Activated CD4-positive, alpha-beta T cell treated with anti-CD3 and anti-CD28 coated beads for 36 hours (primary cell): ENCODE data around the gene DDX25. TPM values are rescaled to one million over a fixed set of nuclear protein-coding genes. Genes with fewer than 3 reads are reported as not detected.

Experiments used
- ATAC-seq: fragments of 200-7000 bp; cut with Tn5 transposase; one replicate; pipeline ENCODE4 v1.10.0; 2021; ENCODE audit warnings: mild to moderate bottlenecking, moderate library complexity
- CTCF ChIA-PET: fragments of 350-600 bp; sonication (Branson Sonifier 250); formaldehyde crosslinking; loops from one replicate; lab custom pipeline; 2021; ENCODE audit warnings: antibody characterized with exemption; lab: Charles Lee
- POLR2A ChIA-PET: fragments of 350-600 bp; sonication (Branson Sonifier 250); formaldehyde crosslinking; loops from one replicate; lab custom pipeline; 2021; ENCODE audit warnings: antibody characterized with exemption, inconsistent platforms; lab: Charles Lee
- DNase-seq: peaks from one replicate; pipeline ENCODE4 v3.0.0-alpha.2; 2020
- H3K27ac Mint-ChIP-seq: one replicate; pipeline ENCODE4 v1.8.0; 2021; ENCODE audit warnings: mixed read lengths
- H3K27me3 Mint-ChIP-seq: one replicate; pipeline ENCODE4 v1.8.0; 2021; ENCODE audit warnings: mixed read lengths
- H3K36me3 Mint-ChIP-seq: one replicate; pipeline ENCODE4 v1.8.0; 2021; ENCODE audit warnings: low read depth, mixed read lengths
- H3K4me1 Mint-ChIP-seq: one replicate; pipeline ENCODE4 v1.8.0; 2021; ENCODE audit warnings: mixed read lengths
- H3K4me3 Mint-ChIP-seq: one replicate; pipeline ENCODE4 v1.8.0; 2021; ENCODE audit warnings: mild to moderate bottlenecking, moderate library complexity, mixed read lengths
- H3K9me3 Mint-ChIP-seq: one replicate; pipeline ENCODE4 v1.8.0; 2021; ENCODE audit warnings: low read depth, mixed read lengths
- intact Hi-C, 2 experiments: fragments of 100-400 bp; cut with DNase I in 1 of 2; cut with micrococcal nuclease in 1 of 2; formaldehyde crosslinking; loops; one replicate each; pipeline versions ENCODE4 v1.14.2 to v1.15.1; 2022 to 2024; cut with DNase I, micrococcal nuclease
- total RNA-seq, 2 experiments: library from RNA; stranded (reverse); gene quantifications; one replicate each; pipeline ENCODE4 v1.2.3, GENCODE V29; 2021

Gene DDX25
- total RNA-seq, 2 experiments from 2014 or later = not detected

- H3K27me3 Mint-ChIP-seq = peaks cover 4% of the 10 kb centered on the region
- H3K4me1 Mint-ChIP-seq = peaks cover 1% of the 10 kb centered on the region
- ATAC-seq = no peak
- DNase-seq = no peak
- no peaks in the 10 kb centered on the region for H3K9me3 Mint-ChIP-seq
- ChIA-PET POLR2A (no interaction called here), CTCF (interaction anchor here (1.0 kb wide), 1 partner anchor 254 kb away, joined by 5 read pairs; no protein-coding TSS in a partner anchor)
- no peak overlapping the region for H3K27ac Mint-ChIP-seq
- intact Hi-C loops = no loop called here
- no peaks in the 10 kb centered on the region for H3K36me3 Mint-ChIP-seq
- no peak overlapping the region for H3K4me3 Mint-ChIP-seq
These were observed 48.3 kb downstream of the DDX25 start for GRCh38 chr11:125952559-125952958.

GRCh38 chr11:125952973-125953372 is 48.7 kb downstream of the DDX25 start:
- Mint-ChIP-seq H3K27me3 (peaks cover 4% of the 10 kb centered on the region), H3K4me1 (peaks cover 6% of the 10 kb centered on the region), H3K36me3 (no peaks in the 10 kb centered on the region), H3K4me3 (no peak overlapping the region), H3K27ac (no peak overlapping the region), H3K9me3 (no peaks in the 10 kb centered on the region)
- DNase-seq (no peak), ATAC-seq (no peak)
- ChIA-PET CTCF (no interaction called here), POLR2A (no interaction called here)
- intact Hi-C loops = no loop called here

- H3K27me3 Mint-ChIP-seq = peaks cover 4% of the 10 kb centered on the region
- no peak overlapping the region for H3K4me3 Mint-ChIP-seq
- no peak for ATAC-seq
- no peaks in the 10 kb centered on the region for H3K9me3 Mint-ChIP-seq
- no peak for DNase-seq
- H3K4me1 Mint-ChIP-seq = peaks cover 6% of the 10 kb centered on the region
- no peak overlapping the region for H3K27ac Mint-ChIP-seq
- intact Hi-C loops = no loop called here
- no peaks in the 10 kb centered on the region for H3K36me3 Mint-ChIP-seq
- POLR2A ChIA-PET = no interaction called here
- CTCF ChIA-PET = no interaction called here
These were observed 49.2 kb downstream of the DDX25 start for GRCh38 chr11:125953401-125953935.

- ATAC-seq (no peak), DNase-seq (no peak)
- POLR2A ChIA-PET = no interaction called here
- Mint-ChIP-seq H3K27me3 (peaks cover 4% of the 10 kb centered on the region), H3K4me3 (no peak overlapping the region), H3K9me3 (no peaks in the 10 kb centered on the region), H3K36me3 (no peaks in the 10 kb centered on the region), H3K27ac (no peak overlapping the region), H3K4me1 (peaks cover 6% of the 10 kb centered on the region)
- CTCF ChIA-PET = no interaction called here
- intact Hi-C loops = no loop called here
These were observed 50.0 kb downstream of the DDX25 start for GRCh38 chr11:125954123-125954944.

- peaks cover 4% of the 10 kb centered on the region for H3K27me3 Mint-ChIP-seq
- no peaks in the 10 kb centered on the region for H3K9me3 Mint-ChIP-seq
- H3K27ac Mint-ChIP-seq = no peak overlapping the region
- H3K36me3 Mint-ChIP-seq = no peaks in the 10 kb centered on the region
- ChIA-PET POLR2A (no interaction called here), CTCF (interaction anchor here (1.1 kb wide), 1 partner anchor 22 kb away, joined by 3 read pairs; no protein-coding TSS in a partner anchor)
- peaks cover 6% of the 10 kb centered on the region for H3K4me1 Mint-ChIP-seq
- intact Hi-C loops = no loop called here
- no peak overlapping the region for H3K4me3 Mint-ChIP-seq
- no peak for DNase-seq
- no peak for ATAC-seq
These were observed 50.8 kb downstream of the DDX25 start for GRCh38 chr11:125954945-125955640.

GRCh38 chr11:125955856-125956255 is 51.5 kb downstream of the DDX25 start:
- CTCF ChIA-PET = interaction anchor here (1.1 kb wide), 1 partner anchor 21 kb away, joined by 3 read pairs; no protein-coding TSS in a partner anchor
- Mint-ChIP-seq H3K4me3 (no peak overlapping the region), H3K9me3 (no peaks in the 10 kb centered on the region), H3K4me1 (peaks cover 6% of the 10 kb centered on the region), H3K27me3 (peaks cover 4% of the 10 kb centered on the region), H3K27ac (no peak overlapping the region), H3K36me3 (no peaks in the 10 kb centered on the region)
- ATAC-seq = no peak
- intact Hi-C loops = no loop called here
- POLR2A ChIA-PET = no interaction called here
- DNase-seq = no peak

- CTCF ChIA-PET = interaction anchor here (0.5 to 1.1 kb wide), 2 partner anchors 21 to 35 kb away, joined by 3 read pairs; no protein-coding TSS in a partner anchor
- H3K4me1 Mint-ChIP-seq = peaks cover 6% of the 10 kb centered on the region
- H3K9me3 Mint-ChIP-seq = no peaks in the 10 kb centered on the region
- DNase-seq (no peak), ATAC-seq (no peak)
- H3K27me3 Mint-ChIP-seq = no peaks in the 10 kb centered on the region
- H3K36me3 Mint-ChIP-seq = no peaks in the 10 kb centered on the region
- no peak overlapping the region for H3K27ac Mint-ChIP-seq
- POLR2A ChIA-PET = no interaction called here
- intact Hi-C loops = no loop called here
- no peak overlapping the region for H3K4me3 Mint-ChIP-seq
These were observed 52.3 kb downstream of the DDX25 start for GRCh38 chr11:125956391-125957134.

- no peak overlapping the region for H3K4me3 Mint-ChIP-seq
These were observed 53.5 kb downstream of the DDX25 start for GRCh38 chr11:125957618-125958332.

GRCh38 chr11:125958872-125959400 is 54.6 kb downstream of the DDX25 start:
- H3K27ac Mint-ChIP-seq = no peak overlapping the region
- DNase-seq (no peak), ATAC-seq (no peak)
- H3K4me1 Mint-ChIP-seq = peaks cover 8% of the 10 kb centered on the region
- CTCF ChIA-PET = no interaction called here
- H3K9me3 Mint-ChIP-seq = peaks cover 8% of the 10 kb centered on the region
- peaks cover 1% of the 10 kb centered on the region for H3K36me3 Mint-ChIP-seq
- intact Hi-C loops = no loop called here
- POLR2A ChIA-PET = no interaction called here
- H3K27me3 Mint-ChIP-seq = no peaks in the 10 kb centered on the region
- no peak overlapping the region for H3K4me3 Mint-ChIP-seq

More at GRCh38 chr11:125957618-125958332, 53.5 kb downstream of the DDX25 start:
- Mint-ChIP-seq H3K9me3 (peaks cover 3% of the 10 kb centered on the region), H3K36me3 (peaks cover 1% of the 10 kb centered on the region), H3K27ac (no peak overlapping the region), H3K4me1 (peaks cover 8% of the 10 kb centered on the region), H3K27me3 (no peaks in the 10 kb centered on the region)
- intact Hi-C loops = no loop called here
- ChIA-PET POLR2A (no interaction called here), CTCF (interaction anchor here (0.6 kb wide), 1 partner anchor 553 kb away, joined by 3 read pairs; no protein-coding TSS in a partner anchor)
- ATAC-seq (no peak), DNase-seq (no peak)

- ChIA-PET CTCF (no interaction called here), POLR2A (no interaction called here)
- ATAC-seq (no peak), DNase-seq (no peak)
- Mint-ChIP-seq H3K27ac (no peak overlapping the region), H3K4me3 (no peak overlapping the region), H3K27me3 (no peaks in the 10 kb centered on the region), H3K9me3 (peaks cover 8% of the 10 kb centered on the region), H3K36me3 (peaks cover 1% of the 10 kb centered on the region), H3K4me1 (peaks cover 8% of the 10 kb centered on the region)
- intact Hi-C loops = no loop called here
These were observed 55.2 kb downstream of the DDX25 start for GRCh38 chr11:125959511-125959910.
